GM21360 (cell line): Measurements from ENCODE around the gene GPR37L1.
"Not testable (repeated sequence)": the region's sequence is repeated elsewhere in the genome, so short reads cannot be mapped to it uniquely, and the experiment has no call there.

Experiments
- ATAC-seq: cut with Tn5 transposase; IDR thresholded peaks from one replicate; pipeline ENCODE4 v1.9.1; 2021; ENCODE audit warnings: mild to moderate bottlenecking, moderate library complexity; ENCODE audit not compliant: unreplicated experiment

Gene GPR37L1

DNA sequence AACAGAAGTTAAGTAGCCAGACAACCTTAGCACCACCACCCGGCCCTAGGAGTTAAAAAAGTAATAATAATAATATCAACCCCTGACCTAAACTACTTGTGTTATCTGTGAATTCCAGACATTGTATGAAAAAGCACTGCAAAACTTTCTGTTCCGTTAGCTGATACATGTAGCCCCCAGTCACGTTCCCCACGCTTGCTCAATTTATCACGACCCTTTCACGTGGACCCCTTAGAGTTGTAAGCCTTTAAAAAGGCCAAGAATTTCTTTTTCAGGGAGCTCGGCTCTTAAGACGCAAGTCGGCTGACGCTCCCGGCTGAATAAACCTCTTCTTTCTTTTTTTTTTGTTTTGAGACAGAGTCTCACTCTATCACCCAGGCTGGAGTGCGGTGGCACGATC is 44.3 kb downstream of the GPR37L1 start:
- ATAC-seq, result not testable (repeated sequence)

DNA sequence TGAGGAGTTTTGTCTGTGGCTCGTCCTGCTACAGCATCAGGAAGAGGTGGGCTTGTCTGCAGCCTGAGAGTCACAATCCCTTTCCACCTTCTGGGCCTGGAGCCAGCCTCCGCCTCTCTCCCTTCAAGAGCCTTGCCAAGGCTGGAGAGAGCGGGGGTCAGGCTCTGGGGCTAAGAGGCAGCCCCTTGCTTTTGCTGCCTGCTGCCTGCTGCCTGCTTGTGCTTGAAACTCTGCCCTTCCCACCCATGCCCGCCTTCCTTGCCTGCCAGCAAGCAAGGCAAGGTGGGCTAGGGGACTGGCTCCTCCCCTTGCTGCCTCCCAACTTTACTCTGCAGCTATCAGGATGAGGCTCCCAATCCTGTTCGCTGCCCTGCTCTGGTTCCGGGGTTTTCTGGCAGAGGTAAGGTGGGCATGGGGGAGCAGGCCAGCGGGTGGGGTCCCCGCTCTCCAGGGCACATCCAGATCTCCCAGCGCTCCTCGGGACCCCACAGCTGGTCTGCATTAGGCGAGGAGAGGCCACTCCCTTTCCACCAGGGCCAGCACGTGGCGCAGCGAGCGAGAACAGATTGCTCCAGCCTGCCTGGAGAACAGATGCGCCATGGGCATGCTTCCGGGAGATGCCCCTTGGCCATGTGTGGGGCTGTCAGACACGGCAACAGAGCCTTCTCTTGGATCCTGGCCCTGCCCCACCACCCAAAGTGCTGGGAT is 45.1 kb downstream of the GPR37L1 start:
- ATAC-seq, result no peak

DNA sequence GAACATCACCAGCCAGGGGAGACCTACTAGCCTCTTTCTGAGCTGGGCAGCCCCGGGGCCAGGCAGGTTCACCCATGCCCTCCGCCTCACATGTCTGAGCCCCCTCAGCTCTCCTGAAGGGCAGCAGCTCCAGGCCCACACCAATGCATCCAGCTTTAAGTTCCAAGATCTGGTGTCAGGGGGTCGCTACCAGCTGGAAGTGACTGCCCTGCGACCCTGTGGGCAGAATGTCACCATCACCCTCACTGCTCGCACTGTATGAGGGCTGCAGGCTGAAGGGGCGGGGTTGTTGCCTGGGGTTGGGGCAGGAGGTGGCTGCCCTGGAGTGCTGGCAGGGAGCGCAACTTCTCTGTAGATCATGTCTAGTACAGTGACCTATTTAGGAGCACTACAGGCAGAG is 46.1 kb downstream of the GPR37L1 start:
- no peak for ATAC-seq

DNA sequence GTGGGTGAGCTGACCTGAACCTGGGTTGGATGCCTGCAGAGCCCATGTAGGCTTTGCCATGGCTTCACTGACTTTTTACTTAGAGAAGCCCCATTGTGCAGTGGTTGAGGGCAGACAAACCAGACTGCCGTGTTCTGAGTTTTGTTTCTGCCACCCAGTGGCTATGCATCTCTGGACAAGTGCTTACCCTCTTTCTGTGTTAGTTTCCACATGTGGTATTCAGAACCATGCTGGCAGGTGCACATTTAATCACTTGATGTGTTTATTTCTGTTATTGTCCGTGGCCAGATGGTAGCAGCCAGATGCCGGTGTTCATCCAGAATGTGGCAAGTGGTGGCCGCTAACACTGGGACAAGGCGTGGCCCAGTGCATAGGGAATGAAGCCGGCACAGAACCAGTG is 48.0 kb downstream of the GPR37L1 start:
- no peak for ATAC-seq

DNA sequence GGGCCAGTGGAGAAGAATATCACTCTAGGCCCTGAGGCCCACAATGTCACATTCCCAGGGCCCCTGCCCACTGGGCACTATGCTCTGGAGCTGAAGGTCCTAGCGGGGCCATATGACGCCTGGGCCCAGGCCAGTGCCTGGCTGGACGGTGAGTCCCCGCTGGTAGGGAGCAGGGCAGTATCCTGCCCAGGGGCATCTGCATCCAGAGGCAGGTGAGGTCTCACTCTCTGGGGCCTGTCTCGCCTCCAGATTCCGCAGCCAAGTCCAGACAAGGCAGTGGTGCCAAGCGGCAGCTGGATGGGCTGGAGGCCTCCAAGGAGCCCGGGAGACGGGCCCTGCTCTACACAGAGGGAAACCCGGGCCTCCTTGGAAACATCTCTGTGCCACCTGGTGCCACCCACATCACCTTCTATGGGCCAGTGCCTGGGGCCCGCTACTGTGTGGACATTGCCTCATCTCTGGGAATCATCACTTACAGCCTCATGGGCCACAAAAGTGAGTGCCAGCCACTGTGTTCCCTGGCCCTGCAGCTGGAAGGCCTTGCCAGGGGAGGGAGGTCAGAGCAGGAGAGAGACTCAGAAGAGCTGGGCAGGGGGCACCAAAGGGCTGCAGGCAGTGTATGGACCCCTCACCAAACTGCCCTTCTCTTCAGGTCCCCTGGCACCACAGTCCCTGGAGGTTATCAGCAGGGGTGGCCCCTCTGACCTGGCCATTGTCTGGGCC is 48.7 kb downstream of the GPR37L1 start:
- ATAC-seq, result no peak

DNA sequence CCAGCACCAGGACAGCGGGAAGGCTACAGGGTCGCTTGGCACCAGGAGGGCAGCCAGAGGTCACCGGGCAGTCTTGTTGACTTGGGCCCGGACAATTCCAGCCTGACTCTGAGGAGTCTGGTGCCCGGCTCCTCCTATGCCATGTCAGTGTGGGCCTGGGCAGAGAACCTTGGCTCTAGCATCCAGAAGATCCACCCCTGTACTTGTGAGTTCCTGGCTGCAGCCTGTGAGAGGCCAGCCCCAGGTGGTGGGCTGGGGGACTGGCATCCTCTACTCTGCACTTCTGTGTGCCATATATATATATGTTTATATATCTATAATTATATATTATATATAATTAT is 49.3 kb downstream of the GPR37L1 start:
- ATAC-seq, result no peak

DNA sequence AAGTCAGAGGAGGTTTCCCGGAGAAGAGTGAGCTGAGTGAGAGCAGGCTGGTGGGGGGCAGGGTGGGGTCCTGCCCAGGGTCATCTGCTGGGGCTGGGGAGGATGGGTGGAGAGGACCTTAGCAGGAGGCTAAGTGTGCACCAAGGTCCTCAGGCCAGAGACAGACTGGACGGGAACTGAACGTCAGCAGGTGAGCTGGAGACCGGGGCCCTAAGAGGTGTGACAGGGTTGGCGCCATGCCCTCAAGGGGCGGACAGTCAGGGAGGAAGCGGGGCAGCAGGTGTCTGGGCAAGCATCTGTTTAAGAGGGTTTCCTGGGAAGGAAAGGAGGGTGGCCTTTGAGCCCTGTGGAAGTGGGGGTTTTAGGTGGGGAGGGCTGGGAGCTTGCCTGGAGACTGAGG is 51.3 kb downstream of the GPR37L1 start:
- no peak for ATAC-seq

DNA sequence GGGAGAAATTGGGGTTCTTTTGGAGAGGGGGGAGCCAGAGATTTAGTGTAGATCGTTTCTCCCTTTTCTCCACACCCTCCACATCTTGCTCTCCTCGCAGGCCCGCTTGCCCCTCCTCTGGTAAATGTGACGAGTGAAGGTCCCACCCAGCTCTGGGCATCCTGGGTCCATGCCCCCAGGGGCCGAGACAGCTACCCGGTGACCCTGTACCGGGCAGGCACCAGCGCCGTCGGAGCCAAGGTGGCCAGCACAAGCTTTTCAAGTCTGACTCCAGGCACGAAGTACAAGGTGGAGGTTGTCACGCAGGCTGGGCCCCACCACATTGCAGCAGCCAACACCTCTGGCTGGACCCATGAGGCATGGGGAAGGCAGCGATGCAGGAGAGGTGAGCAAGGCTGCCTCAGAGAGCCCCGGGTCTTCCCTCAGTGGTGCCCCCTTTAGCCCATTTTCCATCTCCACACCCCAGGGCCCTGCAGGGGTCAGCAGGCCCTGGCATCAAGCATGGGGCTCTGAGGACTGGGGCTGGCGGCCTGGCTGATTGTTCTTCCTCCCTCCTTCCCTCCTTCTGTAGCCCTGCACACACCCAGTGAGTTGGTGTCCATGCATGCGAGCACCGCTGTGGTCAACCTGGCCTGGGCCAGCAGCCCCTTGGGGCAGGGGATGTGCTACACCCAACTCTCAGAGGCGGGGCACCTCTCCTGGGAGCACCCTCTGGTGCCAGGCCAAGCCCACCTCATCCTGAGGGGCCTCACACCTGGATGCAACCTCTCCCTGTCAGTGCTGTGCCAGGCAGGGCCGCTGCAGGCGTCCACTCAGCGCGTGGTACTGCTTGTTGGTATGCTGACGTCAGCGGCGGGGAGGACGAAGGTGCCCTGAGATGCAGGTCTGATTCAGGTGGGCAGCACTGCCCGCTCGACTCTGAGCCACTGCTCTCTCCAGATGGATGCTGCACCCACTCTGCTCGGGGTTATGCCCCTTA is 54.5 kb downstream of the GPR37L1 start:
- ATAC-seq, result no peak

DNA sequence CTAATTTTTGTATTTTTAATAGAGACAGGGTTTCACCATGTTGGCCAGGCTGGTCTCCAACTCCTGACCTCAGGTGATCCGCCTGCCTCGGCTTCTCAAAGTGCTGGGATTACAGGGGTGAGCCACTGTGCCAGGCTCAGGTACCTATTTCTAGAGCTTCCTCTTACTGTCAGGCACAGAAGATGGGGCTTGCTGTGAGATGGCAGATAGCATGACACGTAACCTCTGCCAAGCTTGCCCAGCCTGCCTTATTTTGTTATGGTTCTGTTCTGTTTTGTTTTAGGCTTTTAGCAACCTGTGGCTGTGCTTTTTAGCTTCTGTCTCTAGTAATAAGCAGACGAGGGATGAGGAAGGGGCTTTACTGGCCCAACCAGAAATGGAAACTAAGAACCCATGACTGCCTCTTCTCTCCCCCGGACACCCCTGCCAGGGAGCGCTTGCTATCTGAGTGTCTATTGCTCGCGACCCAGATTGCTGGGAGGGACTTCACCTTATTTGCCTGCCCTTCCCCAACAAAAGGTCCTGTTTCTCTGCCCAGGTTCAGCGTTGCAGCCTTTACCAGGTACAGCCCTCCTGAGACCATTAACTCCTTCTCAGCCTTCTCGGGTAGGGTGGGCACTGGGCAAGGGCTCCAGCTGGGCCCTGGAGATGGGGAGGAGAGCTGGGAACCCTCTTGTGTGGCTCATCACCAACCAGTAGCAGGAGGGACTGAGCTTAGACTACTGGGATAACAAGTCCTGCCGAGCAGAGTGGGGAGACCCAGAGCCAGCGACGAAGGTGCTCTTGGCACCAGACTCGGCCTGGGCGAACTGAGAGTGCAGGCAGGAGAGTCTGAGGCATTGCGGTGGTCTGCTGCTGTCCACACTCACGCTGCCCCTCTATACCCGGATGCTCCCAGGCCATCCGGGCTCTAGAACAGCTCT is 57.4 kb downstream of the GPR37L1 start:
- no peak for ATAC-seq

DNA sequence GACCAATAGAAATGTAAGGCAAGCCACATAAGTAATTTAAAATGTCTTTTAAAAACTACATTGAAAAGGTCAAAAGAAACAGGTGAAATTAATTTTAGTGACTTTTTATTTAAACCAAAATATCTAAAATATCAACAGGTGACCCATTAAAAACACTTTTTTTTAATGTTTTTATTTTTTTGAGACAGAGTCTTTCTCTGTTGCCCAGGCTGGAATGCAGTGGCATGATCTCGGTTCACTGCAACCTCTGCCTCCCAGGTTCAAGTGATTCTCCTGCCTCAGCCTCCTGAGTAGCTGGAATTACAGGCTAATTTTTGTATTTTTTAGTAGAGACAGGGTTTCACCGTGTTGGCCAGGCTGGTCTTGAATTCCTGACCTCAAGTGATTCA is 58.0 kb downstream of the GPR37L1 start:
- not testable (repeated sequence) for ATAC-seq

DNA sequence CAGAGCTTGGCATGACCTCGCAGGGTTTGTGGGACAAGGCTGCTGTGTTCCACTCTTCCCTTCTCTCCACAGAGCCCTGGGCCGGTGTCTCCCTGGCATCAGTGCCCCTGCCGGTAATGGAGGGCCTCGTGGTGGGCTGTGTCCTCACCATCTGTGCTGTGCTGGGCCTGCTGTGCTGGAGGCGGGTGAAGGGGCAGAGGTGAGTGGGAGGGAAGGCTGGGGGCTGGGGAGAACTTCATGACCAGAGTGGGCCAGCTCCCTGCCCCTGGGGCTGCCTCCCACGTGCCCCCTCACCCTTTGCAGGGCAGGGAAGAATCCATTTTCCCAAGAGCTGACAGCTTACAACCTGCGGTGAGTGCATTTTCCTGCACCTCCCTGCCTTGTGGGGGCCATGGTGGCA is 58.9 kb downstream of the GPR37L1 start:
- ATAC-seq, result no peak

DNA sequence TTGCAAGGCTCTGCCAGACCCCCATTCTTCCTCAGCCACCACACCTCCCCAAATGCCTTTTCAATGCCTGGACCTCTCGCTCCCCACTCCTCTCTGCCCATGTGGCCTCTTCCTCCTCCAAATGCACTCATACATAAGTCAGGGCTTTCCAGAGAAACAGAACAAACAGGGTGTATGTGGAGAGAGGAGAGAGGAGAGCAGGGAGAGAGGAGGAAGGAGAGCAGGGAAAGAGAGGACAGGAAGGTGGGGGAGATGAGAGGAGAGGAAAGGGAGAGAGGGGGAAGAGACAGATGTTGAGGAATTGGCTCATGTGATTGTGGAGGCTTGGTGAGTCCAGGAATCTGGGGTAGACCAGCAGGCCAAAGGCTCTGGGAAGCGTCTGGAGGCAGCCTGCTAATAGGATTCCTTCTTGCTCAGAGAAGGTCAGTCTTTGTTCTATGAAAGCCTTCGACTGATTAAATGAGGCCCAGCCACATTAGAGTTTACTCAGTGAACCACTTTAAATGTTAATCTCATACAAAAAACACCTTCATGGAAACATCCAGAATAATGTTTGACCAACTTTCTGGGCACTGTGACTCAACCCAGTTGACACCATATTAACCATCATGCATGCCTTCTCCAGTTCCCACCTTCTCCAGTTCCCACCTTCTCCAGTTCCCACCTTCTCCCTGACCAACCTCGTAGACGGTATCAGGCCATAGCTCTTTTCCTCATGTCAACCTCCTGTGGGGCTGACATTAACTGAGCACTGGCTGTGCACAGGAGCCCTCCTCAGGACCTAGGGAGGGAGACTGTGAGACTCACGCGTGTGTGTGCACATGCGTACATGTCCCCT is 59.5 kb downstream of the GPR37L1 start:
- ATAC-seq, result no peak
